ENCODE data around the gene PJVK. TPM values are rescaled to one million over a fixed set of nuclear protein-coding genes. Genes with fewer than 3 reads are reported as not detected.
A peak's percentile ranks its signal among the peaks of the same experiment; 100 is the strongest.

Gene PJVK
- total and polyA plus RNA-seq, 4 donors = 0.82 to 5.7 (median 4.5) TPM

DNA sequence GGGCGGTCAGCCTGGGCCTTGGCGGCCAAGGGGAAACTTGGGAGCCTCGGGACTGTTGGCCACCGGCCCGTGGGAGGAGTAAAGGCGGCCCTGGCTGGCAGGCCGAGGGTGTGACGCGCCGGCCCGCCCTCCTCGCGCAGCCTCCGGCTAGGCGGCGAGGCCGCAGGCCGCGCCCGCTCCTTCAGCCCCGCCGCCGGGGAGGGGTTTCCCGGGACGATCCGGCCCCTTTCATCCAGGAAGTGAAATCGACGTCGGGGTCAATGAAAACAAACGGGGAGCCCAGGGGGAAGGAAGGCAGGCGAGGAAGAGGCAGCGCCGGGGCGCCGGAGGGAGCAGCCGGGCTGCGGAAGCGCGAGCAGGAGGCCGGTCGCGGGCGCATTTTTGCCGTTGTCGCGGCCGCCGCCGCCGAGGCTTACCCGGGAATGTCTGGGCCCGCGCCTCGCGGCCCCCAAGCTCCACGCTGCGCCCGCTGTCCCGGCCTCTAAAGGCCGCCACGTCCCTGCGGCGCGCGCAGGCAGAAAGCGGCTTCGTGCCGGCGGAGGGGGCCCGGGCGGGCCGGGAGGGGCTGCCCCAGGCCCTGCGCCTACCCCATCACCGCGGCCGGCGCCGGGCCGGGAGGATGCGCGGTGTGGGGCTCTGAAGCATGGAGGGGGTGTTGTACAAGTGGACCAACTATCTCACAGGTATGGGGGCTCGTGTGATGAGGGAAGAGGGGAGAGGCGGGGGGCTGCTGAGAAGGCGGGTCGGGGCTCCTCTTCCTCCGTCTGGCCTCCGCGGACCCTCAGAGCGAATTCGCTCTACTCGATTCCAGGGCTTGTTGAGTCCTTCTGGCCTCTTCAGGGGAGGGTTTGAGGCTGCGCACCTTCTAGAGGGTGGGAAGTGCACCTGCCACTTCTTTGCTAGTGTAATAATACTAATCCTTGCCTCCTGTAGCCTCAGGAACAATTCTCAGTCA lies 29.3 kb downstream of the PJVK start, which contains the start of gene PLEKHA3:
Gene PLEKHA3 (plus strand): TSS at position 231 of the 955 bp plus-strand sequence. CDS start 413 bp downstream, at position 644.
- TF ChIP-seq, protein P1, sequence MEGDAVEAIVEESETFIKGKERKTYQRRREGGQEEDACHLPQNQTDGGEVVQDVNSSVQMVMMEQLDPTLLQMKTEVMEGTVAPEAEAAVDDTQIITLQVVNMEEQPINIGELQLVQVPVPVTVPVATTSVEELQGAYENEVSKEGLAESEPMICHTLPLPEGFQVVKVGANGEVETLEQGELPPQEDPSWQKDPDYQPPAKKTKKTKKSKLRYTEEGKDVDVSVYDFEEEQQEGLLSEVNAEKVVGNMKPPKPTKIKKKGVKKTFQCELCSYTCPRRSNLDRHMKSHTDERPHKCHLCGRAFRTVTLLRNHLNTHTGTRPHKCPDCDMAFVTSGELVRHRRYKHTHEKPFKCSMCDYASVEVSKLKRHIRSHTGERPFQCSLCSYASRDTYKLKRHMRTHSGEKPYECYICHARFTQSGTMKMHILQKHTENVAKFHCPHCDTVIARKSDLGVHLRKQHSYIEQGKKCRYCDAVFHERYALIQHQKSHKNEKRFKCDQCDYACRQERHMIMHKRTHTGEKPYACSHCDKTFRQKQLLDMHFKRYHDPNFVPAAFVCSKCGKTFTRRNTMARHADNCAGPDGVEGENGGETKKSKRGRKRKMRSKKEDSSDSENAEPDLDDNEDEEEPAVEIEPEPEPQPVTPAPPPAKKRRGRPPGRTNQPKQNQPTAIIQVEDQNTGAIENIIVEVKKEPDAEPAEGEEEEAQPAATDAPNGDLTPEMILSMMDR (IDR thresholded peaks at IDR 0.05; ENCODE audit: control extremely low read depth, extremely low read depth) = no peak
- DNase-seq = peak; percentile 97 to 99 (median 97)
- WGBS, 2 donors = 0% methylated on average over 57 to 92 of the region's 92 CpGs

DNA sequence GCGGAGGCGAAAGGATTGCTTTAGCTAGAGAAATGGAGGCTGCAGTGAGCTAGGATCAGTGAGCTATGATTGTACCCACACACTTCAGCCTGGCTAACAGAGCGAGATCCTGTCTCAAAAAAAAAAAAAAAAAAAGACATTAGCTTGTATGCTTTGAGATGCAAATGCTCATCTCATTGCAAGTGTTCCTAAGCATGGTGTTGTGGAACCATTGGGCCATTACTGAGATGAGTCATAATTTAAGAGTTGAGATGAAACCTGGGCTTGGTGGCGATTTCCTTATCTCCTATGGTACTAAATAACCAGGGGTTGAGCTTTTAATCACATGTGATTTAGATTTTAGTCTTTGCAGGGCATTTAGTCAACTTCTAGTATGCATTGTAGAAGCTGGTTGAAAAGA lies 31.3 kb downstream of the PJVK start:
- peaks cover 0 to 8% (median 3%) of the 10 kb centered on the region in 4 donors for H3K36me3 ChIP-seq (ENCODE audit: control insufficient read depth in 4 of 4, insufficient read depth in 4 of 4, low read length in 4 of 4)
- H3K27ac ChIP-seq (ENCODE audit: low read depth in 1 of 2, low read length in 1 of 2) = no peak overlapping the region
- no peak overlapping the region for H3K4me3 ChIP-seq
- DNase-seq = no peak
- H3K27me3 ChIP-seq (ENCODE audit: control insufficient read depth in 3 of 3, insufficient read depth in 3 of 3, low read length in 2 of 3) = no peaks in the 10 kb centered on the region
- WGBS, 2 donors = 88 to 95% methylated on average over 4 of the region's 4 CpGs
- TF ChIP-seq, protein P1 (IDR thresholded peaks at IDR 0.05; ENCODE audit: control extremely low read depth, extremely low read depth) = no peak
- no peak for ATAC-seq (ENCODE audit: insufficient read depth, low FRiP score)
- H3K4me1 ChIP-seq (ENCODE audit: control insufficient read depth in 5 of 5, insufficient read depth in 5 of 5, low read length in 5 of 5) = peaks cover 0 to 37% (median 23%) of the 10 kb centered on the region in 5 donors
- H3K9me3 ChIP-seq (ENCODE audit: control insufficient read depth in 4 of 4, insufficient read depth in 3 of 4, low read length in 3 of 4) = no peaks in the 10 kb centered on the region
- H3K9ac ChIP-seq (ENCODE audit: insufficient read depth in 1 of 2, low read length in 2 of 2) = no peak overlapping the region

More for the DNA sequence above, 29.3 kb downstream of the PJVK start, which contains the start of gene PLEKHA3:
- Histone ChIP-seq H3K9me3 (ENCODE audit: control insufficient read depth in 4 of 4, insufficient read depth in 3 of 4, low read length in 3 of 4) (no peaks in the 10 kb centered on the region), H3K27ac (ENCODE audit: low read depth in 1 of 2, low read length in 1 of 2) (peak within 1 kb of the TSS; percentile 89 to 93), H3K27me3 (ENCODE audit: control insufficient read depth in 3 of 3, insufficient read depth in 3 of 3, low read length in 2 of 3) (no peaks in the 10 kb centered on the region), H3K4me1 (ENCODE audit: control insufficient read depth in 5 of 5, insufficient read depth in 5 of 5, low read length in 5 of 5) (peaks cover 0 to 42% (median 26%) of the 10 kb centered on the region in 5 donors), H3K4me3 (peak within 1 kb of the TSS; percentile 56), H3K9ac (ENCODE audit: insufficient read depth in 1 of 2, low read length in 2 of 2) (peak within 1 kb of the TSS; percentile 74 to 95), H3K36me3 (ENCODE audit: control insufficient read depth in 4 of 4, insufficient read depth in 4 of 4, low read length in 4 of 4) (peaks cover 0 to 2% (median 0%) of the 10 kb centered on the region in 4 donors)
- ATAC-seq (ENCODE audit: insufficient read depth, low FRiP score) = peak; percentile 94

DNA sequence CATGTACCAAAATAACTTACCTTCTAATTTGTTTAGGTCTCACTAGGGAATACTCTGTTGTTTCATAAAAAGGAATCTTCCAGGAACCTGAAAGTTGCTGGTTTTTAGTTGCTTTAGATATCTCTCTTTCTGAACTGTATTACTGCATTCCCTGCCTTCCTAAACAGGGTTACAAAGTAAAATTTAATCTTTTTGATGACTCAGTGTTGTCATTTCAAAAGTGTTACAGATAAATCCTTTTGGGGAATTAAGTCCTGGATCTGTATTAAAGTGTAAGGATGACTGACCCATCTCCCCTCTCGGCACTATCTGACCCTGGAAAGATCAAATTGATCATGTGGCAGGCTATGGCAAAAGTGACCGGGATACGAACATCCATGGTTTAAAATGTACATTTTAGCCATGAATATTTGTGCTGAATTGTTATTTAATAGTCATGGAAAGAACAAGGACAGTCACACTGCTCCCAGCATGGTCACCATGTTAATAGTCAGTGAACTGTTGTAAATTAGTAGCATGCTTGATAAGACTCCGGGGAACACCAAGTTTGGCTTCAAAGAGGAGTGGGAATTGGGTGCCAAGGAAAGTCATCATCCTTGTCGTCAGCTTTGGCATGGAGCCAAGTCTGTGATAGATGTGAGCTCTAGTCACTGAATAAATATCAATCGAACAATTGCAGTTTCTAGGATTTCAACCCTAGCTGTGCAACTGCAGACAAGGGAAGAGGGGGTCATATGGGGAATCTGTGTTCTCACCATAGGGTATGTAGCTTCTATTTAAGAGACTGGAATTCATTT lies 33.3 kb downstream of the PJVK start:
- WGBS, 2 donors = 58 to 72% methylated on average over 6 of the region's 6 CpGs
- Histone ChIP-seq H3K4me1 (ENCODE audit: control insufficient read depth in 5 of 5, insufficient read depth in 5 of 5, low read length in 5 of 5) (peaks cover 0 to 38% (median 23%) of the 10 kb centered on the region in 5 donors), H3K27me3 (ENCODE audit: control insufficient read depth in 3 of 3, insufficient read depth in 3 of 3, low read length in 2 of 3) (no peaks in the 10 kb centered on the region), H3K9ac (ENCODE audit: insufficient read depth in 1 of 2, low read length in 2 of 2) (no peak overlapping the region), H3K27ac (ENCODE audit: low read depth in 1 of 2, low read length in 1 of 2) (peak overlapping the region in 1 of 2 donors; percentile 78), H3K36me3 (ENCODE audit: control insufficient read depth in 4 of 4, insufficient read depth in 4 of 4, low read length in 4 of 4) (peaks cover 0 to 8% (median 5%) of the 10 kb centered on the region in 4 donors), H3K4me3 (no peak overlapping the region), H3K9me3 (ENCODE audit: control insufficient read depth in 4 of 4, insufficient read depth in 3 of 4, low read length in 3 of 4) (no peaks in the 10 kb centered on the region)
- TF ChIP-seq, protein P1 (IDR thresholded peaks at IDR 0.05; ENCODE audit: control extremely low read depth, extremely low read depth) = no peak
- ATAC-seq (ENCODE audit: insufficient read depth, low FRiP score) (no peak), DNase-seq (peak; percentile 25 to 31 (median 27))
